ENCODE results near the gene GNG4.
A peak's percentile ranks its signal among the peaks of the same experiment; 100 is the strongest.

GNG4 gene

GRCh38 chr1:235525314-235525713 lies 124.3 kb downstream of the GNG4 start:
- DNase-seq = no peak

- DNase-seq = no peak
Measured at GRCh38 chr1:235516862-235517446, 132.6 kb downstream of the GNG4 start.

- DNase-seq = no peak
Measured at GRCh38 chr1:235515844-235516512, 133.6 kb downstream of the GNG4 start.

GRCh38 chr1:235513495-235514366 lies 135.9 kb downstream of the GNG4 start:
- DNase-seq = no peak

- no peak for DNase-seq
Measured at GRCh38 chr1:235511470-235512240, 137.9 kb downstream of the GNG4 start.

GRCh38 chr1:235510823-235511222 lies 138.8 kb downstream of the GNG4 start:
- DNase-seq = no peak

- no peak for DNase-seq
Measured at GRCh38 chr1:235507623-235508022, 142.0 kb downstream of the GNG4 start.

GRCh38 chr1:235504494-235505222 lies 144.9 kb downstream of the GNG4 start:
- peak; percentile 100 for DNase-seq

GRCh38 chr1:235504122-235504493 lies 145.5 kb downstream of the GNG4 start, which contains the start of gene B3GALNT2:
Gene B3GALNT2 (minus strand): TSS chr1:235504452. CDS start chr1:235504252, 200 bp downstream.
- DNase-seq = no peak

- peak; percentile 75 for DNase-seq
Measured at GRCh38 chr1:235503403-235504121, 146.0 kb downstream of the GNG4 start.

- no peak for DNase-seq
Measured at GRCh38 chr1:235502601-235503402, 146.8 kb downstream of the GNG4 start.

- no peak for DNase-seq
Measured at GRCh38 chr1:235500971-235501540, 148.5 kb downstream of the GNG4 start.

All from left hindlimb (tissue), 1 donor.